Esophagus squamous epithelium (tissue), 5 donors: ENCODE measurements around the gene IL1RAPL1. TPM values are rescaled to one million over a fixed set of nuclear protein-coding genes. Genes with fewer than 3 reads are reported as not detected.

ENCODE experiments used
- DNase-seq: peaks from one replicate; lab custom pipeline; 2025; lab: John Stamatoyannopoulos, UW
- H3K27ac ChIP-seq, 4 donors: fragments of 200-600 bp; sonication (generic); one replicate each; pipeline ENCODE4 v1.5.1; 2016 to 2019; ENCODE audit warnings: mild to moderate bottlenecking in 1 of 4
- H3K27me3 ChIP-seq, 4 donors: fragments of 200-600 bp; sonication (generic); 1 replicate in 3 of 4; 2 replicates in 1 of 4; pipeline versions ENCODE4 v1.5.1 to v1.6.0; 2017 to 2021; ENCODE audit warnings: antibody characterized with exemption in 1 of 4
- H3K36me3 ChIP-seq, 3 donors: fragments of 200-600 bp; sonication (generic); one replicate each; pipeline ENCODE4 v1.5.1; 2016 to 2019
- H3K4me1 ChIP-seq, 3 donors: fragments of 200-600 bp; sonication (generic); one replicate each; pipeline ENCODE4 v1.5.1; 2017 to 2019
- H3K4me3 ChIP-seq, 4 donors: fragments of 200-600 bp; sonication (generic); 1 replicate in 3 of 4; 2 replicates in 1 of 4; pipeline ENCODE4 v1.5.1; 2016 to 2019; ENCODE audit warnings: mild to moderate bottlenecking in 2 of 4, moderate library complexity in 1 of 4
- H3K9me3 ChIP-seq, 3 donors: fragments of 200-600 bp; sonication (generic); one replicate each; pipeline ENCODE4 v1.5.1; 2016 to 2019
- POLR2A ChIP-seq, 4 donors: fragments of 450-650 bp; IDR thresholded peaks; one replicate each; pipeline ENCODE4 v1.6.1; 2017; ENCODE audit warnings: antibody characterized with exemption in 4 of 4, mild to moderate bottlenecking in 4 of 4, moderate library complexity in 3 of 4
- WGBS, 2 donors: methylation state at CpG; one replicate each; pipeline ENCODE4 v1.1.5; 2018; 5-methylcytosine and 5-hydroxymethylcytosine counted together
- intact Hi-C: fragments of 100-400 bp; cut with DNase I; formaldehyde crosslinking; loops from one replicate; pipeline ENCODE4 v1.15.0; 2022
- total RNA-seq, 4 donors: library from RNA; depleted of rRNA; stranded (reverse); fragments of >200 nt; gene quantifications; one replicate each; pipeline ENCODE4 v1.1.0, GENCODE V29; 2016
- TF ChIP-seq, protein P1 (sequence below), 6 experiments: fragments of 450-650 bp in 4 of 6; fragments of 200-600 bp in 2 of 6; sonication (generic) in 2 of 6; IDR thresholded peaks; one replicate each; pipeline ENCODE4 v1.5.1; 2016 to 2019; ENCODE audit warnings: antibody characterized with exemption in 6 of 6, mild to moderate bottlenecking in 4 of 6, moderate library complexity in 4 of 6
- donor health status: DM: yes; HTN: yes; CAD: no.

IL1RAPL1 gene
- total RNA-seq, 4 donors from 2014 or later = 0.09 to 0.19 (median 0.13) TPM; not detected in 1

DNA sequence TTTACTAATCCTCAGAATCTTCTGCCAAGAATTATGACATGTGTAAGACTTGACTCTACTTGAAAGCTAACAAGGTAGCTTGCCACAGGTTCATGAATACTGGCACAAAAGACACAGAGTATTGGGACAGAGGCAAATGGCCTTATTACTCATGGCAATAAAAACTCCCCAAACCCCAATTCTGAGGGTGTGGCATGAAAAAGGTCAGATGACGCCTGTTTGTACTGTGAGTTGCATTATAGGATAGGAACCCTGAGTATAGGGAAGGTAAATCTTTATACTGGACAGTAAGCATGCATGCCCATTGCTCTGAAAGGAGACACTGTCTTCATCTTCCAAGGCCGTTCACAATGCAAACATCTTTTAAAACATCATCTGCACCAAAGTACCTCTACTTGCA lies 600.0 kb downstream of the IL1RAPL1 start:
- no peak for DNase-seq
- no peak overlapping the region for H3K4me3 ChIP-seq
- H3K27me3 ChIP-seq = no peaks in the 10 kb centered on the region
- H3K27ac ChIP-seq = no peak overlapping the region
- WGBS, 2 donors = 66 to 84% methylated on average over 2 of the region's 2 CpGs
- TF ChIP-seq, protein P1, sequence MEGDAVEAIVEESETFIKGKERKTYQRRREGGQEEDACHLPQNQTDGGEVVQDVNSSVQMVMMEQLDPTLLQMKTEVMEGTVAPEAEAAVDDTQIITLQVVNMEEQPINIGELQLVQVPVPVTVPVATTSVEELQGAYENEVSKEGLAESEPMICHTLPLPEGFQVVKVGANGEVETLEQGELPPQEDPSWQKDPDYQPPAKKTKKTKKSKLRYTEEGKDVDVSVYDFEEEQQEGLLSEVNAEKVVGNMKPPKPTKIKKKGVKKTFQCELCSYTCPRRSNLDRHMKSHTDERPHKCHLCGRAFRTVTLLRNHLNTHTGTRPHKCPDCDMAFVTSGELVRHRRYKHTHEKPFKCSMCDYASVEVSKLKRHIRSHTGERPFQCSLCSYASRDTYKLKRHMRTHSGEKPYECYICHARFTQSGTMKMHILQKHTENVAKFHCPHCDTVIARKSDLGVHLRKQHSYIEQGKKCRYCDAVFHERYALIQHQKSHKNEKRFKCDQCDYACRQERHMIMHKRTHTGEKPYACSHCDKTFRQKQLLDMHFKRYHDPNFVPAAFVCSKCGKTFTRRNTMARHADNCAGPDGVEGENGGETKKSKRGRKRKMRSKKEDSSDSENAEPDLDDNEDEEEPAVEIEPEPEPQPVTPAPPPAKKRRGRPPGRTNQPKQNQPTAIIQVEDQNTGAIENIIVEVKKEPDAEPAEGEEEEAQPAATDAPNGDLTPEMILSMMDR (IDR thresholded peaks at IDR 0.05) = no peak
- TF ChIP-seq POLR2A (IDR thresholded peaks at IDR 0.05) = no peak
- H3K9me3 ChIP-seq = no peaks in the 10 kb centered on the region
- no peaks in the 10 kb centered on the region for H3K4me1 ChIP-seq
- H3K36me3 ChIP-seq = no peaks in the 10 kb centered on the region
- intact Hi-C loops = no loop called here

DNA sequence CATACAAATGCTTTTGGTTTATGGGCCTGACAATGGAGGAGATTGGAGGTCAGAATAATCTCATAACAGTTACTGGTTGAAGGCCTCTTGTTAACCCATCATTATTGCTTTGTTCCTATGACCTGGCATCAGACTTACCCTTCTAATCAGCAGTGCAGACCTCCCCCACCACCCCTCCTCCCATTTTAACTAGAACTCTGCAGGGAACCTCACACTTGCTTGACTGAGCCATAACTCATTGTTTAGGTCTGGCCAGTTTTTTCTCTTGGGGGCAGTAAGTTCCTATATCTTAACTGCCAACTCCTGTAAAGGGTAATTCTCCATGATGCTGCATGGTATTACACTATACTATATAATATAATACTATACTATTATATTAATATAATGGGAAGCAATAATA lies 609.3 kb downstream of the IL1RAPL1 start:
- no peaks in the 10 kb centered on the region for H3K27me3 ChIP-seq
- intact Hi-C loops = no loop called here
- DNase-seq = no peak
- no peaks in the 10 kb centered on the region for H3K36me3 ChIP-seq
- no peaks in the 10 kb centered on the region for H3K4me1 ChIP-seq
- no peak overlapping the region for H3K27ac ChIP-seq
- no peaks in the 10 kb centered on the region for H3K9me3 ChIP-seq
- TF ChIP-seq, protein P1 (IDR thresholded peaks at IDR 0.05) = no peak
- TF ChIP-seq POLR2A (IDR thresholded peaks at IDR 0.05) = no peak
- no peak overlapping the region for H3K4me3 ChIP-seq

DNA sequence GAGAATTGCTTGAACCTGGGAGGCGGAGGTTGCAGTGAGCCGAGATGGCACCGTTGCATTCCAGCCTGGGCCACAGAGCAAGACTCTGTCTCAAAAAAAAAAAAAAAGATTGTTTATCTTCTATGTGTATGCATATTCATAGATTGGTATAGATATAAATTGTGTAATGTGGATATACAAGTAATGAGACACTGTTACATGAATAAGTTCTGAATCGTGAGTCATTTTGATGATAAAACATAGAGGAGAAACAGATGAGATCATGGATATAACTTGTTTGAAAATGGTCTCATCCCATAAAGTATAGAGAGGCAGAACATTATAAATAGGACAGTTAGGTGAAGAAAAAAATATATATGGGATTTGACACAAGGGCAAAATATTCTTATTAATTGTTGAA lies 628.0 kb downstream of the IL1RAPL1 start:
- no peaks in the 10 kb centered on the region for H3K9me3 ChIP-seq
- no peak for DNase-seq
- WGBS, 2 donors = 80 to 93% methylated on average over 4 of the region's 4 CpGs

DNA sequence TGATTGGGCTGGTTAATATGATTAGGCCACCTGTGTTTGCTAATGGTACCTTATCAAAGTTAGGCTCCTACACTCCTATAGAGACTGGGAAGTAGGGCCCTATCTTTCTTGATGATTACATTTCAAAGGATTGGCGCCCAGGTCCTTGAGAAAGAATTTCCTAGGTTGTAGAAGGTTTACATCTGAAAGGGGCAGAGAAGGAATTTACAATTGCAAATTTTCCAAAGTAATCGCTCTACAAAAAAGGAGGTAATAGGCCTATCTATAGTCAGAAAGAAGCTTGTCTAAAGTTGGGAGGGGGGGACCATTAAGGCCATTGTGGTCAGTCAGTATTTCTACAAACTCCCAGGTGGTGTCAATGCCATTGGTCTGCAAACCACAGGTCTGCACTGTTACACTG lies 638.4 kb downstream of the IL1RAPL1 start:
- no peak overlapping the region for H3K27ac ChIP-seq
- H3K27me3 ChIP-seq = no peaks in the 10 kb centered on the region
- no peak overlapping the region for H3K4me3 ChIP-seq
- no peaks in the 10 kb centered on the region for H3K4me1 ChIP-seq
- intact Hi-C loops = no loop called here
- no peak for DNase-seq
- no peaks in the 10 kb centered on the region for H3K9me3 ChIP-seq
- TF ChIP-seq, protein P1 (IDR thresholded peaks at IDR 0.05) = no peak
- no peak for TF ChIP-seq POLR2A (IDR thresholded peaks at IDR 0.05)
- no peaks in the 10 kb centered on the region for H3K36me3 ChIP-seq
- 54 to 92% methylated on average over 2 of the region's 2 CpGs for WGBS, 2 donors

More for the DNA sequence above, 628.0 kb downstream of the IL1RAPL1 start:
- no peak for TF ChIP-seq POLR2A (IDR thresholded peaks at IDR 0.05)
- TF ChIP-seq, protein P1 (IDR thresholded peaks at IDR 0.05) = no peak
- Histone ChIP-seq H3K4me3 (no peak overlapping the region), H3K27me3 (no peaks in the 10 kb centered on the region), H3K36me3 (no peaks in the 10 kb centered on the region), H3K4me1 (no peaks in the 10 kb centered on the region), H3K27ac (no peak overlapping the region)
- intact Hi-C loops = no loop called here

DNA sequence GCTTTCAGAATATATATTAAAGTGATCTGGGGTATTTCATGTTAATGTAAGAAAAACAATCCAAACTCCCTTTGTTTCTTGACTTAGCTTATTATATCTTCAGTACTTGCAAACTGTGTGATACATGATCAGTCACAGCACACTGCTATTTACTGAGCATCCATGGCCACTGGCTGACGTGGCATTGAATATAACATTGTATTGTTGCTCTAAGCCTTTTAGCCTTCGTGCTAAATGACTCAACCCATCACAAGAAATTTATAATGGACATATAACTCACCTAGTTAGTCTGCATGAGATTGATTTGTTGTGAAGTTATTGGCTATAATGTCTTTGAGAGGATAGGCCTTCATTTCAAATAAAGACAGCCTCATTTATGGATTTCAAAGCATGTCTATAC lies 642.6 kb downstream of the IL1RAPL1 start:
- TF ChIP-seq, protein P1 (IDR thresholded peaks at IDR 0.05) = no peak
- TF ChIP-seq POLR2A (IDR thresholded peaks at IDR 0.05) = no peak
- Histone ChIP-seq H3K4me1 (no peaks in the 10 kb centered on the region), H3K27ac (no peak overlapping the region), H3K36me3 (no peaks in the 10 kb centered on the region), H3K9me3 (no peaks in the 10 kb centered on the region), H3K27me3 (no peaks in the 10 kb centered on the region), H3K4me3 (no peak overlapping the region)
- WGBS, 2 donors = 48 to 61% methylated on average over 2 of the region's 2 CpGs
- no peak for DNase-seq
- intact Hi-C loops = no loop called here
